HG02798 (cell line): Measurements from ENCODE around the gene FMN1.

Source experiments
- ATAC-seq: cut with Tn5 transposase; IDR thresholded peaks from one replicate; pipeline ENCODE4 v1.9.1; 2021; ENCODE audit warnings: mild to moderate bottlenecking; ENCODE audit not compliant: unreplicated experiment, poor library complexity

The FMN1 gene

GRCh38 chr15:32905481-32905880, 289.0 kb downstream of the FMN1 start:
- no peak for ATAC-seq

- ATAC-seq: no peak
Observed at GRCh38 chr15:32904448-32904847, 290.1 kb downstream of the FMN1 start.

- no peak for ATAC-seq
Observed at GRCh38 chr15:32903591-32904290, 290.8 kb downstream of the FMN1 start.

GRCh38 chr15:32901995-32902394, 292.5 kb downstream of the FMN1 start:
- ATAC-seq: no peak

- ATAC-seq: no peak
Observed at GRCh38 chr15:32901192-32901591, 293.3 kb downstream of the FMN1 start.

- no peak for ATAC-seq
Observed at GRCh38 chr15:32899126-32899596, 295.4 kb downstream of the FMN1 start.

- ATAC-seq: no peak
Observed at GRCh38 chr15:32898414-32898813, 296.1 kb downstream of the FMN1 start.

- no peak for ATAC-seq
Observed at GRCh38 chr15:32893421-32893820, 301.1 kb downstream of the FMN1 start.

- no peak for ATAC-seq
Observed at GRCh38 chr15:32889214-32889613, 305.3 kb downstream of the FMN1 start.

- ATAC-seq: no peak
Observed at GRCh38 chr15:32888221-32888761, 306.2 kb downstream of the FMN1 start.

- ATAC-seq: no peak
Observed at GRCh38 chr15:32887090-32887489, 307.4 kb downstream of the FMN1 start.

GRCh38 chr15:32886459-32886858, 308.1 kb downstream of the FMN1 start:
- ATAC-seq: no peak

- no peak for ATAC-seq
Observed at GRCh38 chr15:32885713-32886112, 308.8 kb downstream of the FMN1 start.

- no peak for ATAC-seq
Observed at GRCh38 chr15:32884146-32884545, 310.4 kb downstream of the FMN1 start.

- ATAC-seq: no peak
Observed at GRCh38 chr15:32882955-32883354, 311.6 kb downstream of the FMN1 start.

- no peak for ATAC-seq
Observed at GRCh38 chr15:32881528-32881927, 313.0 kb downstream of the FMN1 start.

GRCh38 chr15:32880642-32881041, 313.9 kb downstream of the FMN1 start:
- ATAC-seq: no peak

GRCh38 chr15:32879980-32880379, 314.5 kb downstream of the FMN1 start:
- ATAC-seq: no peak

GRCh38 chr15:32878869-32879805, 315.4 kb downstream of the FMN1 start:
- ATAC-seq: no peak

GRCh38 chr15:32878342-32878741, 316.2 kb downstream of the FMN1 start:
- no peak for ATAC-seq
